ENCODE measurements around the gene ARPC5. TPM values are rescaled to one million over a fixed set of nuclear protein-coding genes. Genes with fewer than 3 reads are reported as not detected.
A peak's percentile ranks its signal among the peaks of the same experiment; 100 is the strongest.

ARPC5 gene
- total RNA-seq, 2 experiments from 2014 or later = 271 to 274 TPM

DNA sequence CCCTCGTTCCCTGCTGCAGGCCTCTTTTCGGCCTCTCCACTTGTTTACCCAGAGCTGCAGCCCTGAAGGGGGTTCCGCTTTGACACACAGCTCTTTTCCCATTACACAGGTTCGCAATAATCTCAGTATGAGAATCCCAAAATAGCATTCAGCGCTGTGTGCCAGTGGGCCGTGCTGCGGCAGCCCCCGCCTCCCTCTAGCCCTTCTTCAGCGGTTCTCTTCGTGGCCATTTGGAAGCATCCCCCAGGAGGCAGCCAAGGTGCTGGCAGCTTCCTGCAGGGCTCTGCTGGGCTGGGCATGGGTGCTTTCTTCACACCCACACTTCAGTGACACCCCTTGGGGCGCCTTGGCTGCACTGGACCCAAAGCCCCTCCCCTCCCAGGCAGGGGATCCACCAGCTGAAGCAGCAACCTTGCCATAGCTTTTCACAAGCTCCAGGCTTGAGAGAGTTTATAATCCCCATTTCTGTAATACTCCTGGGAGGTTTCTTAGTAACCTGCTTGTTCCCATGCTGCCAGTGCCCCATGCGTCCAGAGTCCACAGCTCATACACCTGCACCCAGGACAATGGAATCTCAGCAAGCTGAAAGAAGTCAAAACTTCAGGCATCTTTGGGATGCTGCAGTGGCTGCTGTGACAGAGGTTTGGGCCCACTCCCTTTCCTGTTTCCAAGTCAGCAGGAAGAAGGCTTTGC is 53.4 kb downstream of the ARPC5 start:
- Mint-ChIP-seq H3K36me3 (ENCODE audit: low read depth) (peaks cover 4% of the 10 kb centered on the region), H3K4me1 (ENCODE audit: low read depth) (peaks cover 51% of the 10 kb centered on the region), H3K27me3 (ENCODE audit: low read depth) (no peaks in the 10 kb centered on the region), H3K9me3 (ENCODE audit: insufficient read depth) (no peaks in the 10 kb centered on the region), H3K27ac (peak overlapping the region; percentile 70), H3K4me3 (no peak overlapping the region)
- ChIA-PET POLR2A (no interaction called here), CTCF (interaction anchor here (1.0 to 5.1 kb wide), 2 partner anchors 51 to 73 kb away, joined by 3 to 22 read pairs; no protein-coding TSS in a partner anchor)
- no peak for DNase-seq
- no peak for ATAC-seq

DNA sequence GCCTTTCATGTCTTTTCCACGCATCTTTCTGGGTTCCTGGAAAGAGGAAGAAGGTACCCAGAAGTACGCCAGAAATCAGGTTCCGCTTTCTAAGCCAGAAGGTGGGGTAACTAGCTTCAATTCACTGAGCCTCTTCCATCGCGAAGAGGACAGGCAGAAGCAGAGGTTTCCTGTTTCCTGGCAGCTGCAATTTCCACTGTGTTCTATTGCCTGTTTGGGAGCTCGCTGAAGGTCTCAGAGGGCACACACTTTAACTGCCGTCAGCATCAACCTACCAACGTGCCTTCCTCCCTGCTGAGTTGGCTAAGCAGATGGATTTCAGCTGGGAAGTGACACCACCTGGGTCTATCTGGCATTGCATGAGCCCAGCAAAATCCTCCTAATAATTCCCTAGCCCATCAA is 55.3 kb downstream of the ARPC5 start:
- peak overlapping the region; percentile 57 for H3K4me3 Mint-ChIP-seq
- peaks cover 46% of the 10 kb centered on the region for H3K4me1 Mint-ChIP-seq (ENCODE audit: low read depth)
- POLR2A ChIA-PET = interaction anchor here (1.0 to 1.4 kb wide), 3 partner anchors 10 to 109 kb away, joined by 3 to 7 read pairs (median 4); partner anchors contain the start of gene NCF2
- CTCF ChIA-PET = interaction anchor here (0.7 to 5.1 kb wide), 15 partner anchors 8 to 111 kb away, joined by 3 to 22 read pairs (median 4); partner anchors contain the start of gene NCF2
- H3K36me3 Mint-ChIP-seq (ENCODE audit: low read depth) = peaks cover 10% of the 10 kb centered on the region
- DNase-seq (peak; percentile 56), ATAC-seq (peak; percentile 75)
- H3K27me3 Mint-ChIP-seq (ENCODE audit: low read depth) = no peaks in the 10 kb centered on the region
- no peaks in the 10 kb centered on the region for H3K9me3 Mint-ChIP-seq (ENCODE audit: insufficient read depth)
- peak overlapping the region; percentile 85 for H3K27ac Mint-ChIP-seq

DNA sequence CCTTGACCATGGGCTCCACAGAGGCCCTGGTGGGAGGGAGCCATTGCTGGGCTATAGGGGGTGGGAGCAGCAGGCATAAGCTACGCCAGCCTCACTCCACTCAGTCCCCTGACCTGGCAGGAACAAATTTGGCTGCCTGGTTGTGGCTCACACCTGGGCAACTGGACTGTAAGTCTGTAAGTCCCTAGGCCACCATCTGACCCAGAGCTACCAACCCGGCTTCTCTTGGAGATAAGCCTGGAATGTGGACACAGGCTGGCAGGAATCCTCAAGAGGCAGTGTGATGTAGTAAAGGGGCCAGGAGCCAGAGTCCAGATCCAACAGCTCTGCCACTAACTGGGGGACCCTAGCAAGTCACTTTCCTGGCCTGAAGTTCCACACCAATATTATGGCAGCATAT is 56.7 kb downstream of the ARPC5 start:
- POLR2A ChIA-PET = interaction anchor here (0.7 to 2.4 kb wide), 2 partner anchors 13 to 28 kb away, joined by 3 to 6 read pairs; no protein-coding TSS in a partner anchor
- peak overlapping the region; percentile 61 for H3K27ac Mint-ChIP-seq
- no peak for ATAC-seq
- peaks cover 10% of the 10 kb centered on the region for H3K36me3 Mint-ChIP-seq (ENCODE audit: low read depth)
- H3K4me3 Mint-ChIP-seq = no peak overlapping the region
- DNase-seq = no peak
- no peaks in the 10 kb centered on the region for H3K9me3 Mint-ChIP-seq (ENCODE audit: insufficient read depth)
- no peaks in the 10 kb centered on the region for H3K27me3 Mint-ChIP-seq (ENCODE audit: low read depth)
- CTCF ChIA-PET = interaction anchor here (1.4 to 5.1 kb wide), 5 partner anchors 10 to 110 kb away, joined by 4 to 22 read pairs (median 10); partner anchors contain the start of gene NCF2
- peaks cover 34% of the 10 kb centered on the region for H3K4me1 Mint-ChIP-seq (ENCODE audit: low read depth)

DNA sequence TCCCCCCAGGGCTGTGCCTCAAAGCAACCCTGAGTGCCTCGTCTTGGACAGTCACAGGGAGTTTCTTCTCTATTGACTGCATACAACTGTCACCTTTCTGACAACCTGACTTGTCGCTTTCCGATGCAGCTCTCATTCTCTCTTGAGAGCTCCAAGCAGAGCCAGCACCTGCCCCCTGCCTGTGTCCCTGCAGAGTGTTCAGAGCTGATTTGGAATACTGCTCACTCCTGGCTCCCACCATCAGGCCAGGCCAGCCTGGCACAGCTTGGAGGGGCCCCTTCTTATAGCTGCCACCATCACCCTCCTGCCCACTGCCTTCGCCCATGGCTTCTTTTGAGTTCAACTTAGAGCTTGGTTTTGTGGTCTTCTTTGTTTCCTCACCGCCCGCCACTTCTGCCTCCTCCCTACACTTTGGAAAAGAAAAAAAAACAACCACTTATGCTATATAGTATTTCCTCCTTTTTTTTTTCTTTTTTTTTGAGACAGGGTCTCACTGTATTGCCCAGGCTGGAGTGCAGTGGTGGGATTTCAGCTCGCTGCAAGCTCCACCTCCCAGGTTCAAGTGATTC is 57.6 kb downstream of the ARPC5 start:
- POLR2A ChIA-PET = interaction anchor here (2.4 kb wide), 1 partner anchor 12 kb away, joined by 6 read pairs; no protein-coding TSS in a partner anchor

DNA sequence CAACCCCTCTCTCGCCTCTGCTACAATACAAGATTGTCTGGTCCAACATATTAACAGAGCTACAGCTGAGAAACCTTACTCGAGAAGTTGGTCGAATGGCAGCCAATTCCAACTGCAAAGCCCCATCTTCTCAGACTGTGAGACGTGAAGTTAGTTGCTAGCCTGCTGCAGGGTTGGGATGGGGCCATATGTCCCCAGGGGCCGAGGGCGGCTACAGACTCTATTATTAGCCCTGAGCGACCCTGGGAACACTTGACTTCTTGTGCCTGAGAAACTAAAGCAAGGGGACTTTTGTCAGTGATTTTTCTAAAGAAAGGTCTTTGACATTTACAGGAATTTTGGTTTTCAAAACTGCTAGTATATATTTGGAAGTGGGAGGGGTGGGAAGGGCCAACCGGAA is 59.0 kb downstream of the ARPC5 start:
- H3K4me1 Mint-ChIP-seq (ENCODE audit: low read depth) = peaks cover 34% of the 10 kb centered on the region
- no peaks in the 10 kb centered on the region for H3K27me3 Mint-ChIP-seq (ENCODE audit: low read depth)
- no peak for ATAC-seq
- H3K36me3 Mint-ChIP-seq (ENCODE audit: low read depth) = peaks cover 14% of the 10 kb centered on the region
- DNase-seq = no peak
- H3K27ac Mint-ChIP-seq = no peak overlapping the region
- no peak overlapping the region for H3K4me3 Mint-ChIP-seq
- ChIA-PET POLR2A (interaction anchor here (0.6 kb wide), 1 partner anchor 9 kb away, joined by 3 read pairs; no protein-coding TSS in a partner anchor), CTCF (interaction anchor here (0.9 to 4.7 kb wide), 4 partner anchors 12 to 111 kb away, joined by 3 to 22 read pairs (median 3); partner anchors contain the start of gene NCF2)
- no peaks in the 10 kb centered on the region for H3K9me3 Mint-ChIP-seq (ENCODE audit: insufficient read depth)

More for the DNA sequence above, 57.6 kb downstream of the ARPC5 start:
- peaks cover 34% of the 10 kb centered on the region for H3K4me1 Mint-ChIP-seq (ENCODE audit: low read depth)
- no peak overlapping the region for H3K4me3 Mint-ChIP-seq
- ATAC-seq (peak; percentile 9), DNase-seq (no peak)
- H3K9me3 Mint-ChIP-seq (ENCODE audit: insufficient read depth) = no peaks in the 10 kb centered on the region
- H3K27me3 Mint-ChIP-seq (ENCODE audit: low read depth) = no peaks in the 10 kb centered on the region
- CTCF ChIA-PET = interaction anchor here (0.6 to 5.1 kb wide), 4 partner anchors 11 to 147 kb away, joined by 3 to 22 read pairs (median 13); partner anchors contain the start of gene NCF2
- peaks cover 14% of the 10 kb centered on the region for H3K36me3 Mint-ChIP-seq (ENCODE audit: low read depth)
- peak overlapping the region; percentile 26 for H3K27ac Mint-ChIP-seq

DNA sequence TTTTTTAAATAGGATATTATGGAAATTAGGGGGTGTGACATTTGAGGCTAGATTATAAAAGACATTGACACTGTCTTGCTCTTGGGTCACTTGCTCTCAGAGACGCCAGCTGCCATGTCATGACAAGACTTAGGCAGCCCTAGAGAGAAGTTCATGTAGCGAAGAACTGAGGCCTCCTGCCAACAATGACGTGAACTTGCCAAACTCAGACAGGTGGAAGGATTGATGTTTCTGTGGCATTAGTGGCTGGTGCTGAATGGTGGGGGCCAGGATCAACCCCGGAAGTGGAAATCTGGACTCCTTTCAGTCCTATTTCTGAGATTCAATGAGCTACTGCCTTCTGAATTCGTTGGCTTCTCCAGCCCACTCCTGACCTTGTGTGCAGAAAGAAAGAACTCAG is 60.0 kb downstream of the ARPC5 start:
- Mint-ChIP-seq H3K36me3 (ENCODE audit: low read depth) (peaks cover 14% of the 10 kb centered on the region), H3K9me3 (ENCODE audit: insufficient read depth) (no peaks in the 10 kb centered on the region)

DNA sequence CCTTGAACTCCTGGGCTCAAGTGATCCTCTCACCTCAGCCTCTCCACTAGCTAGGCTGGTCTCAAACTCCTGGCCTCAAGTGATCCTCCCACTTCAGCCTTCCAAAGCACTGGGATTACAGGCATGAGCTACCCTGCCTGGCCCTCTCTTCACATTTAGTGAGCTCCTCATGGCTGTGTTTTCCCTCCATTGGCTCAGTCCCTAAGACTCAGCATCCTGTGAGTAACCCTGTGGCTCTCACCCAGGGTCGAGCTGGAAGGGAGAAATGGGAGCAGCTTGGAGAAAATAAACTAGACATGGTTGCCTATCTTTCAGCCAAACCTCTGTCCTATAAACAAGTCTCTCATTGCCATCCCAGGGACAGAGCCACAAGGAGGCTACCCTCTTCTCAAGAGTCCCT is 62.9 kb downstream of the ARPC5 start:
- Mint-ChIP-seq H3K9me3 (ENCODE audit: insufficient read depth) (no peaks in the 10 kb centered on the region), H3K27ac (no peak overlapping the region), H3K4me3 (no peak overlapping the region), H3K27me3 (ENCODE audit: low read depth) (no peaks in the 10 kb centered on the region), H3K36me3 (ENCODE audit: low read depth) (peaks cover 18% of the 10 kb centered on the region), H3K4me1 (ENCODE audit: low read depth) (peaks cover 8% of the 10 kb centered on the region)
- CTCF ChIA-PET = no interaction called here
- ATAC-seq (no peak), DNase-seq (no peak)
- POLR2A ChIA-PET = no interaction called here

More for the DNA sequence above, 60.0 kb downstream of the ARPC5 start:
- ATAC-seq (no peak), DNase-seq (no peak)
- H3K27me3 Mint-ChIP-seq (ENCODE audit: low read depth) = no peaks in the 10 kb centered on the region
- POLR2A ChIA-PET = no interaction called here
- H3K4me1 Mint-ChIP-seq (ENCODE audit: low read depth) = peaks cover 29% of the 10 kb centered on the region
- H3K27ac Mint-ChIP-seq = no peak overlapping the region
- H3K4me3 Mint-ChIP-seq = no peak overlapping the region
- CTCF ChIA-PET = interaction anchor here (0.9 kb wide), 1 partner anchor 109 kb away, joined by 3 read pairs; no protein-coding TSS in a partner anchor

DNA sequence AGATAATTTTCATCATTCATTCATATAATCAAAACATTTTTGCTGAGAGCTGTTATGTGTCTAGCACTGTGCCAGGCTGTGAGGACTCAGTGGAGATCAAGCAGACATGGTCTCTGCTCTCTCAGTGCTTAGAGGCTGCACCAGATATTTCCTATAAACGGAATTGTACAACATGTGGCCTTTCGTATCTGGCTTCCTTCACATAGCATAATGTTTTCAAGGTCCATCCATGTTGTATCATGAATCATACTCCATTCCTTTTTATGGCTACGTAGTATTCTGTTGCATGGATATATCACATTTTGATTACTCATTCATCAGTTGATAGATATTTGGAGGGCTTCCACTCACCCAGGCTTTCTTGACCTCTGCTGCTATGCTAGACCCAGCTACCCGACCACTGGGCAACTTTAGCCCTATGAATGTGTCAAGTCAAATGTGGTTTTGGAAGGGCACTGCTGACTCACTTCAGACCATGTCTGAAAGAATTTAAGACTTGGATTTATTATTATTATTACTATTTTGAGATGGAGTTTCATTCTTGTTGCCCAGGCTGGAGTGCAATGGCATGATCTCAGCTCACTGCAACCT is 63.8 kb downstream of the ARPC5 start:
- H3K36me3 Mint-ChIP-seq (ENCODE audit: low read depth) = peaks cover 15% of the 10 kb centered on the region
- H3K4me1 Mint-ChIP-seq (ENCODE audit: low read depth) = peaks cover 11% of the 10 kb centered on the region
- ChIA-PET CTCF (no interaction called here), POLR2A (no interaction called here)
- no peaks in the 10 kb centered on the region for H3K27me3 Mint-ChIP-seq (ENCODE audit: low read depth)
- H3K27ac Mint-ChIP-seq = no peak overlapping the region
- DNase-seq (no peak), ATAC-seq (no peak)
- H3K4me3 Mint-ChIP-seq = no peak overlapping the region
- H3K9me3 Mint-ChIP-seq (ENCODE audit: insufficient read depth) = no peaks in the 10 kb centered on the region

Other genes with a start within 250 kb of the ARPC5 start
- not detected for gene NMNAT2, start 217.4 kb downstream of the ARPC5 start, total RNA-seq
- 10 to 100 TPM; 80.8 to 88.6 TPM for gene SMG7, start 163.3 kb downstream of the ARPC5 start, total RNA-seq
- 10 to 100 TPM in 1 of 2 experiments, 1 to 10 TPM in 1; 9.2 to 10.3 TPM for gene NCF2, start 45.3 kb downstream of the ARPC5 start, total RNA-seq
- gene APOBEC4, start 17.5 kb upstream of the ARPC5 start, total RNA-seq = not detected
- 1 to 10 TPM; 1.3 to 1.4 TPM for gene RGL1, start 169.3 kb upstream of the ARPC5 start, total RNA-seq

Measured in activated CD8-positive, alpha-beta T cell treated with anti-CD3 and anti-CD28 coated beads, Interleukin-2, amount 10 ng/mL, durations not matched to agents 7 days and 5 days (primary cell).